GM18951 (cell line): ENCODE measurements around the gene SPECC1.
A peak's percentile ranks its signal among the peaks of the same experiment; 100 is the strongest.
"Not testable (repeated sequence)": the region's sequence is repeated elsewhere in the genome, so short reads cannot be mapped to it uniquely, and the experiment has no call there.

Experiments used
- POLR2A ChIP-seq: IDR thresholded peaks from 4 replicates; pipeline ENCODE4 v1.6.1; 2011; ENCODE audit warnings: mild to moderate bottlenecking; ENCODE audit not compliant: insufficient read length, insufficient read depth; ENCODE audit errors: extremely low read depth
- in situ Hi-C: fragments of 300-500 bp; cut with MboI; formaldehyde crosslinking; loops from one replicate; pipeline ENCODE4 v1.12.0; 2022; ENCODE audit warnings: low sequenced_read_pairs, mixed read lengths, inconsistent platforms; ENCODE audit not compliant: unreplicated experiment

SPECC1 gene

GRCh38 chr17:20033415-20033814 lies 24.3 kb downstream of the SPECC1 start:
- in situ Hi-C loops: no loop called here
- no peak for TF ChIP-seq POLR2A

DNA sequence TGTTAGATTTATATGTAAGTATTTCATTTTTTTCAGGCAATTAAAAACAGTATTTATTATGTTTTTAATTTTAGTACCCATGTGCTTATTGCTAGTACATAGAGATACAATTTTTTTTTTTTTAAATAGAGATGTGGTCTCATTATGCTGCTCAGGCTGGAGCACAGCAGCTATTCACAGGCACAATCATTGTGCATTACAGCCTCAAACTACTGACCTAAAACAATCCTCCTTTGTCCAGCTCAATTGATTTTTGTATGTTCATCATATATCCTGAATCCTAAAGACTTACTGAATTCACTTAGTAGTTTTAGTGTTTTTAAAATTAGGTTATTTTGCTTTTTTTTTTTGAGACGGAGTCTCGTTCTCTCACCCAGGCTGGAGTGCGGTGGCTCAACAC lies 26.3 kb downstream of the SPECC1 start:
- in situ Hi-C loops: no loop called here
- TF ChIP-seq POLR2A: no peak

DNA sequence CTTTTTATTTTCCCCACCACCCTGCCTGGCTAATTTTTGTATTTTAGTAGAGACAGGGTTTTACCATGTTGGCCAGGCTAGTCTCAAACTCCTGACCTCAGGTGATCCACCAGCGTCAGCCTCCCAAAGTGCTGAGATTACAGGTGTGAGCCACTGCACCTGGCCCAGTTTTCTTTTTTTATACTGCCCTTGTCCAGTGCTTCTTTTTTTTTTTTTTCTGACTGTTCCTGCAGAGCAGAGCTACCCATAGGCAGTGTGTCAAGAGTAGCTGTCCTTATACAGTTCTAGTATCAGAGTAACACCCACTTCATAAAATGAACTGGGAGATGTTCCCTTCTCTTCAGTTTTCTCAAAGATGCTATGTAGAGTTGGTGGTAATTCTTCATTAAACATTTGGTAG lies 28.1 kb downstream of the SPECC1 start:
- in situ Hi-C loops: not testable (repeated sequence)

GRCh38 chr17:20039037-20039436 lies 29.9 kb downstream of the SPECC1 start:
- TF ChIP-seq POLR2A: no peak
- in situ Hi-C loops: no loop called here

DNA sequence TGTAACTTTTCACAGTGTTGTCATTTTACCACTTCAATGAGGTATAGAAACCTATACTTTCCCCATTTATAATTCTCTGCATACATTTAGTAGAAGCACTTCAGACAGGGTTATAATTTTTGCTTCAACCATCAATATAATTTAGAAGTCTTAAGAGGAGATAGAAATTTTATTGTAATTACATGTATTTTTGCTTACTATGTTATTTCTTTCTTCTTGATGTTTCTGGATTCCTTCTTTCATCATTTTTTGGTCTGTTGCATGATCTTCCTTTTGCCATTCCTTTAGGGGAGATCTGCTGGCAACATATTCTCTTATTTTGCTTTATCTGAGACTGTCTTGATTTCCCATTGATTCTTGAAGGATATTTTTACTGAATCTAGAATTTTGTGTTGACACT lies 31.1 kb downstream of the SPECC1 start:
- no peak for TF ChIP-seq POLR2A
- in situ Hi-C loops: no loop called here

GRCh38 chr17:20043021-20043420 lies 33.9 kb downstream of the SPECC1 start:
- no peak for TF ChIP-seq POLR2A
- in situ Hi-C loops: no loop called here

DNA sequence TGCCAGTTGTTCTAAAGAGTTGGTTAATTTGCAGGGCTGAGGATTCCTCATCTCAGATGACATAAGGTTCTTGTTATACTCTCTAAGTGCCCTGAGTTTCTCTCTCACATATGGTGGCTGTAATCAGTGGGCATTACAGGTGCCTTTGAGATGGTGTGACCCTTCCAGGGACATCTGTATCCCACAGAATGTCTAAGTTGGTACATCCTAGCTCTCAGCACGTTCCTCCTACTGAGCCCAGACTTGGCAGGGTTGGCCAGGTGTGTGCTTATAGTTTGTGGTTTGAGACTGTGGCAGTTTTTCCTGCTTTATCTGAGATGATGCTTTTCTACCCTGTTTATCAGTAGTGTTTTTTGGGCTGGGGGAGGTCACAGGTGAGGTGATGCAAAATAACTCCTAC lies 36.3 kb downstream of the SPECC1 start:
- in situ Hi-C loops: no loop called here
- TF ChIP-seq POLR2A: no peak

DNA sequence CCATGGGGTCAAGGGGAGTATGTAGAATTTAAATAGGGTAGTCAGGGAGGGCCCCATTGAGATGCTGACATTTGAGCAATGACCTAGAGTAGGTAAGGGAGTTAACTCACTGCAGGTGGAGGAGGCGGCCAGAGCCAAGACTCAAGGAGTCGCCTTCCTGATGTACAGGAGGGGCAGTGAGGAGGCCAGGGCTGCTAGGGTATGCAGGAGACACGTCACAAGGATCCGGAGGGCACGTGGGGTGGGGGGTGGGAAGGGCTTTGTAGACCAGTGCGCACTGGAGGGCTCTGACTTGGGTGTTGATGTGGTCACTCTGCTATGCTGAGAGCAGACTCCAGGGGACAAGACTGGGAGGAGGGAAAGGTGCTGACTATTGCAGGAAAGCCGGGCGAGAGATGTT lies 37.5 kb downstream of the SPECC1 start:
- in situ Hi-C loops: no loop called here
- TF ChIP-seq POLR2A: no peak

- no peak for TF ChIP-seq POLR2A
- in situ Hi-C loops: no loop called here
Observed at GRCh38 chr17:20051624-20052023, 42.5 kb downstream of the SPECC1 start.

- in situ Hi-C loops: no loop called here
- TF ChIP-seq POLR2A: no peak
Observed at GRCh38 chr17:20053361-20053964, 44.3 kb downstream of the SPECC1 start.

DNA sequence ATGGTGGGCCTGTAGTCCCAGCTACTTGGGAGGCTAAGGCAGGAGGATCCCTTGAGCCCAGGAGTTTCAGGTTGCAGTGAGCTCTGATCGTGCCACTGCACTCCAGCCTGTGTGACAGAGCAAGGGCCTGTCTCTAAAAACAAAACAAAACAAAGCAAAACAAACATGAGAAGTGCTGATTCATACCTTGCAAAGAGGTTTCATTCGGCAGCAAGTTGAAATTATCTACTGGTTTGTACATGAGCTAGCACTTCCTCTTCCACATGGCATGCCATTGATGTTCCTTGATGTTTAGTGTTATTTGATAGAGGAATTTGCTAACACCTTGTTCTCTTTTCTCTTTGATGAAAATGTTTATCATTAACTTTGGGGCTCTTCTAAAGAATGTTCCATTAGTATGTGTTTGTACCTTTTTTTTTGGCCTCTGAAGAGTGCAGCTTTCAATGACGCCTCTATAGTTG lies 50.6 kb downstream of the SPECC1 start:
- no peak for TF ChIP-seq POLR2A
- in situ Hi-C loops: no loop called here

- in situ Hi-C loops: no loop called here
- TF ChIP-seq POLR2A: peak; percentile 37
Observed at GRCh38 chr17:20063665-20064648, 54.8 kb downstream of the SPECC1 start.

DNA sequence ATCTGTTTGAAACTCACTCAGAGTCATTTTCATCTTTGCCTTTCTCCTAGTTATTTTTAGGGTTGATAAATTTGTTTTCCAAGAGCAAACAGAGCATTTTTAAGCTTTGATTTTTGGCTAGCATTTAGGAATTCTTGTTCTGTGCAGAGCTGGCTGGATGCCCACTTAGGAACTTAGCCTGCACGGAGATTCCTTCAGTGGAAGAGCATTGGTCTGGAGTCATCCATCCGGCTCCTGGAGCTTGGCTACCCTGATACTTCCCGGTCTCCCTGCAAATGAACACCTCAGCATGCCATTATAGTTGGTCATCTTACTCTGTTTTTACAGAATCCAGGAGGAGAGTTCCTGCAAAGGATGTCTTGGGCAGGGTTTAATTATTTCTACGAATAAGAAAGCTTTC lies 57.1 kb downstream of the SPECC1 start:
- in situ Hi-C loops: no loop called here
- TF ChIP-seq POLR2A: no peak

GRCh38 chr17:20067711-20068110 lies 58.6 kb downstream of the SPECC1 start:
- no peak for TF ChIP-seq POLR2A
- in situ Hi-C loops: no loop called here

DNA sequence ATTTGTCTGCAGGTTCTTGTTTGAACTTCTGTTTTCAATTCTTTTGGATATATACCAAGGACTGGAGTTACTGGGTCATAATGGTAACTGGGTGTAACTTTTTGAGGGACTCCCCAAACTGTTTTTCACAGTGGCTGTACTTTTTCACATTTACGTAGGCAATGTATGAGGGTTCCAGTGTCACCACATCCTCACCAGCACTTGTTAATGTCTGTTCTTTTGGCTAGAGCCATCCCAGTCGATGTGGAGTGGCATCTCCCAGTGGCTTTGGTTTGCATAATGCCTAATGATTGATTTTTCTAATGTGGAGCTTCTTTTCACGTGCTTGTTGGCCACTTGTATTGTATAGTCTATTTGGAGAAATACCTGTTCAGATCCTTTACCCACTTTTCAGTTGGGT lies 59.3 kb downstream of the SPECC1 start:
- no peak for TF ChIP-seq POLR2A
- in situ Hi-C loops: no loop called here
